ENCODE results near the gene SHANK3. TPM values are rescaled to one million over a fixed set of nuclear protein-coding genes. Genes with fewer than 3 reads are reported as not detected.

SHANK3 gene
- total and polyA plus RNA-seq, 2 of the 8 experiments (the other 6 are each of a cell fraction or from before 2014, with no cell fraction given): 1.5 to 6.0 TPM

DNA sequence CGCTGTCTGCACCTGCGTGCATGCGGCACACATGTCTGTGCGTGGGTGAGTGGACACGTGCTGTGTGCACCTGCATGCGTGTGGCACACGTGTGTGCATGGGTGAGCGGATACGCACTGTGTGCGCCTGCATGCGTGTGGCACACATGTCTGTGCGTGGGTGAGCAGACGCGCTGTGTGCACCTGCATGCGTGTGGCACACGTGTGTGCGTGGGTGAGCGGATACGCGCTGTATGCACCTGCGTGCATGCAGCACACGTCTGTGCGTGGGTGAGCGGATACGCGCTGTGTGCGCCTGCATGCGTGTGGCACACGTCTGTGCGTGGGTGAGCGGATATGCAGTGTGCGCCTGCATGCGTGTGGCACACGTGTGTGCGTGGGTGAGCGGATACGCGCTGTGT, 38.3 kb downstream of the SHANK3 start (continued):
- TF ChIP-seq, protein P1, sequence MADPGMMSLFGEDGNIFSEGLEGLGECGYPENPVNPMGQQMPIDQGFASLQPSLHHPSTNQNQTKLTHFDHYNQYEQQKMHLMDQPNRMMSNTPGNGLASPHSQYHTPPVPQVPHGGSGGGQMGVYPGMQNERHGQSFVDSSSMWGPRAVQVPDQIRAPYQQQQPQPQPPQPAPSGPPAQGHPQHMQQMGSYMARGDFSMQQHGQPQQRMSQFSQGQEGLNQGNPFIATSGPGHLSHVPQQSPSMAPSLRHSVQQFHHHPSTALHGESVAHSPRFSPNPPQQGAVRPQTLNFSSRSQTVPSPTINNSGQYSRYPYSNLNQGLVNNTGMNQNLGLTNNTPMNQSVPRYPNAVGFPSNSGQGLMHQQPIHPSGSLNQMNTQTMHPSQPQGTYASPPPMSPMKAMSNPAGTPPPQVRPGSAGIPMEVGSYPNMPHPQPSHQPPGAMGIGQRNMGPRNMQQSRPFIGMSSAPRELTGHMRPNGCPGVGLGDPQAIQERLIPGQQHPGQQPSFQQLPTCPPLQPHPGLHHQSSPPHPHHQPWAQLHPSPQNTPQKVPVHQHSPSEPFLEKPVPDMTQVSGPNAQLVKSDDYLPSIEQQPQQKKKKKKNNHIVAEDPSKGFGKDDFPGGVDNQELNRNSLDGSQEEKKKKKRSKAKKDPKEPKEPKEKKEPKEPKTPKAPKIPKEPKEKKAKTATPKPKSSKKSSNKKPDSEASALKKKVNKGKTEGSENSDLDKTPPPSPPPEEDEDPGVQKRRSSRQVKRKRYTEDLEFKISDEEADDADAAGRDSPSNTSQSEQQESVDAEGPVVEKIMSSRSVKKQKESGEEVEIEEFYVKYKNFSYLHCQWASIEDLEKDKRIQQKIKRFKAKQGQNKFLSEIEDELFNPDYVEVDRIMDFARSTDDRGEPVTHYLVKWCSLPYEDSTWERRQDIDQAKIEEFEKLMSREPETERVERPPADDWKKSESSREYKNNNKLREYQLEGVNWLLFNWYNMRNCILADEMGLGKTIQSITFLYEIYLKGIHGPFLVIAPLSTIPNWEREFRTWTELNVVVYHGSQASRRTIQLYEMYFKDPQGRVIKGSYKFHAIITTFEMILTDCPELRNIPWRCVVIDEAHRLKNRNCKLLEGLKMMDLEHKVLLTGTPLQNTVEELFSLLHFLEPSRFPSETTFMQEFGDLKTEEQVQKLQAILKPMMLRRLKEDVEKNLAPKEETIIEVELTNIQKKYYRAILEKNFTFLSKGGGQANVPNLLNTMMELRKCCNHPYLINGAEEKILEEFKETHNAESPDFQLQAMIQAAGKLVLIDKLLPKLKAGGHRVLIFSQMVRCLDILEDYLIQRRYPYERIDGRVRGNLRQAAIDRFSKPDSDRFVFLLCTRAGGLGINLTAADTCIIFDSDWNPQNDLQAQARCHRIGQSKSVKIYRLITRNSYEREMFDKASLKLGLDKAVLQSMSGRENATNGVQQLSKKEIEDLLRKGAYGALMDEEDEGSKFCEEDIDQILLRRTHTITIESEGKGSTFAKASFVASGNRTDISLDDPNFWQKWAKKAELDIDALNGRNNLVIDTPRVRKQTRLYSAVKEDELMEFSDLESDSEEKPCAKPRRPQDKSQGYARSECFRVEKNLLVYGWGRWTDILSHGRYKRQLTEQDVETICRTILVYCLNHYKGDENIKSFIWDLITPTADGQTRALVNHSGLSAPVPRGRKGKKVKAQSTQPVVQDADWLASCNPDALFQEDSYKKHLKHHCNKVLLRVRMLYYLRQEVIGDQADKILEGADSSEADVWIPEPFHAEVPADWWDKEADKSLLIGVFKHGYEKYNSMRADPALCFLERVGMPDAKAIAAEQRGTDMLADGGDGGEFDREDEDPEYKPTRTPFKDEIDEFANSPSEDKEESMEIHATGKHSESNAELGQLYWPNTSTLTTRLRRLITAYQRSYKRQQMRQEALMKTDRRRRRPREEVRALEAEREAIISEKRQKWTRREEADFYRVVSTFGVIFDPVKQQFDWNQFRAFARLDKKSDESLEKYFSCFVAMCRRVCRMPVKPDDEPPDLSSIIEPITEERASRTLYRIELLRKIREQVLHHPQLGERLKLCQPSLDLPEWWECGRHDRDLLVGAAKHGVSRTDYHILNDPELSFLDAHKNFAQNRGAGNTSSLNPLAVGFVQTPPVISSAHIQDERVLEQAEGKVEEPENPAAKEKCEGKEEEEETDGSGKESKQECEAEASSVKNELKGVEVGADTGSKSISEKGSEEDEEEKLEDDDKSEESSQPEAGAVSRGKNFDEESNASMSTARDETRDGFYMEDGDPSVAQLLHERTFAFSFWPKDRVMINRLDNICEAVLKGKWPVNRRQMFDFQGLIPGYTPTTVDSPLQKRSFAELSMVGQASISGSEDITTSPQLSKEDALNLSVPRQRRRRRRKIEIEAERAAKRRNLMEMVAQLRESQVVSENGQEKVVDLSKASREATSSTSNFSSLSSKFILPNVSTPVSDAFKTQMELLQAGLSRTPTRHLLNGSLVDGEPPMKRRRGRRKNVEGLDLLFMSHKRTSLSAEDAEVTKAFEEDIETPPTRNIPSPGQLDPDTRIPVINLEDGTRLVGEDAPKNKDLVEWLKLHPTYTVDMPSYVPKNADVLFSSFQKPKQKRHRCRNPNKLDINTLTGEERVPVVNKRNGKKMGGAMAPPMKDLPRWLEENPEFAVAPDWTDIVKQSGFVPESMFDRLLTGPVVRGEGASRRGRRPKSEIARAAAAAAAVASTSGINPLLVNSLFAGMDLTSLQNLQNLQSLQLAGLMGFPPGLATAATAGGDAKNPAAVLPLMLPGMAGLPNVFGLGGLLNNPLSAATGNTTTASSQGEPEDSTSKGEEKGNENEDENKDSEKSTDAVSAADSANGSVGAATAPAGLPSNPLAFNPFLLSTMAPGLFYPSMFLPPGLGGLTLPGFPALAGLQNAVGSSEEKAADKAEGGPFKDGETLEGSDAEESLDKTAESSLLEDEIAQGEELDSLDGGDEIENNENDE (IDR thresholded peaks at IDR 0.05; ENCODE audit: insufficient replicate concordance, low read length): no peak
- TF ChIP-seq EZH2 (IDR thresholded peaks at IDR 0.05; ENCODE audit: low read depth, low read length, severe bottlenecking) (no peak), BRCA1 (IDR thresholded peaks at IDR 0.05; ENCODE audit: low read depth, low read length) (no peak), YY1 (IDR thresholded peaks at IDR 0.05; ENCODE audit: low read depth, low read length) (no peak), ASH2L (IDR thresholded peaks at IDR 0.05; ENCODE audit: low read length) (no peak), TAF7 (optimal IDR thresholded peaks at IDR 0.05; ENCODE audit: borderline replicate concordance, low read depth, low read length) (no peak), KDM4A (IDR thresholded peaks at IDR 0.05; ENCODE audit: low read depth, low read length, severe bottlenecking) (no peak), RBBP5 (IDR thresholded peaks at IDR 0.05; ENCODE audit: borderline replicate concordance, low read depth, low read length) (no peak), CREB1 (IDR thresholded peaks at IDR 0.05) (no peak), POU5F1 (IDR thresholded peaks at IDR 0.05; ENCODE audit: low read depth, low read length) (no peak)
- TF ChIP-seq, protein P2, sequence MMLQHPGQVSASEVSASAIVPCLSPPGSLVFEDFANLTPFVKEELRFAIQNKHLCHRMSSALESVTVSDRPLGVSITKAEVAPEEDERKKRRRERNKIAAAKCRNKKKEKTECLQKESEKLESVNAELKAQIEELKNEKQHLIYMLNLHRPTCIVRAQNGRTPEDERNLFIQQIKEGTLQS (IDR thresholded peaks at IDR 0.05; ENCODE audit: insufficient read depth, low read depth, low read length): no peak
